Lung (tissue), 12 donors: ENCODE results near the gene FADS1. TPM values are rescaled to one million over a fixed set of nuclear protein-coding genes. Genes with fewer than 3 reads are reported as not detected.

Experiments
- ATAC-seq: fragments of 200-7000 bp; cut with Tn5 transposase; one replicate; pipeline ENCODE4 v1.9.1; 2020; ENCODE audit warnings: moderate number of reproducible peaks; ENCODE audit not compliant: insufficient read depth, low FRiP score
- DNase-seq, 3 donors: peaks; one replicate each; pipeline ENCODE4 v3.0.0-alpha.2; 2013 to 2017
- H3K27ac ChIP-seq, 2 donors: one replicate each; pipeline ENCODE4 v1.5.1; 2013; ENCODE audit warnings: mild to moderate bottlenecking in 2 of 2, moderate library complexity in 2 of 2, control low read depth in 1 of 2, inconsistent platforms in 1 of 2, low read depth in 1 of 2, low read length in 1 of 2
- H3K27me3 ChIP-seq, 3 donors: one replicate each; pipeline ENCODE4 v1.5.1; 2013; ENCODE audit warnings: low read length in 2 of 3; ENCODE audit not compliant: control insufficient read depth in 3 of 3, insufficient read depth in 3 of 3
- H3K36me3 ChIP-seq, 4 donors: one replicate each; pipeline ENCODE4 v1.5.1; 2013; ENCODE audit warnings: low read length in 4 of 4, mild to moderate bottlenecking in 1 of 4, moderate library complexity in 1 of 4; ENCODE audit not compliant: control insufficient read depth in 4 of 4, insufficient read depth in 4 of 4
- H3K4me1 ChIP-seq, 5 donors: one replicate each; pipeline ENCODE4 v1.5.1; 2013; ENCODE audit warnings: low read length in 5 of 5, mild to moderate bottlenecking in 2 of 5, moderate library complexity in 1 of 5; ENCODE audit not compliant: control insufficient read depth in 5 of 5, insufficient read depth in 5 of 5
- H3K4me3 ChIP-seq: one replicate; pipeline ENCODE4 v1.5.1; 2013; ENCODE audit warnings: mild to moderate bottlenecking, control low read depth, moderate library complexity
- H3K9ac ChIP-seq, 2 donors: one replicate each; pipeline ENCODE4 v1.5.1; 2013; ENCODE audit warnings: low read length in 2 of 2, control low read depth in 1 of 2; ENCODE audit not compliant: insufficient read depth in 1 of 2
- H3K9me3 ChIP-seq, 4 donors: one replicate each; pipeline ENCODE4 v1.5.1; 2013; ENCODE audit warnings: low read length in 3 of 4, mild to moderate bottlenecking in 1 of 4, moderate library complexity in 1 of 4; ENCODE audit not compliant: control insufficient read depth in 4 of 4, insufficient read depth in 3 of 4
- whole genome bisulfite sequencing, 2 donors: extraction: QIAGEN DNeasy Blood & Tissue Kit; methylation state at CpG; one replicate each; pipeline ENCODE4 v1.1.7; 2013; 5-methylcytosine and 5-hydroxymethylcytosine counted together
- polyA plus RNA-seq, 2 donors: library from polyadenylated mRNA; stranded (reverse); fragments of 200-250 nt; gene quantifications; one replicate each; pipeline ENCODE4 v1.2.1, GENCODE V29; 2013
- total RNA-seq, 2 donors: library from RNA; depleted of rRNA in 1 of 2; stranded (reverse); fragments of >200 nt in 1 of 2; gene quantifications; one replicate each; pipeline ENCODE4 v1.2.1, GENCODE V29; 2014 to 2021
- TF ChIP-seq, protein P1 (sequence below): IDR thresholded peaks from 2 replicates; pipeline ENCODE4 v1.5.1; 2012; ENCODE audit warnings: mild to moderate bottlenecking; ENCODE audit errors: control extremely low read depth, extremely low read depth
- donor health status: control.
- donor health status: control.
- donor health status: Bipolar disorder and iron deficiency.
- donor health status: healthy.
- donor health status: DM: yes; HTN: yes; CAD: no.

FADS1 gene
- total and polyA plus RNA-seq, 4 donors = 35.1 to 102 (median 45.0) TPM

DNA sequence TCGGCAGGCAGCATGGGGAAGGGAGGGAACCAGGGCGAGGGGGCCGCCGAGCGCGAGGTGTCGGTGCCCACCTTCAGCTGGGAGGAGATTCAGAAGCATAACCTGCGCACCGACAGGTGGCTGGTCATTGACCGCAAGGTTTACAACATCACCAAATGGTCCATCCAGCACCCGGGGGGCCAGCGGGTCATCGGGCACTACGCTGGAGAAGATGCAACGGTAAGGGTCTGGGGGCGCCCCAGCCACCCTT, 11.5 kb upstream of the FADS1 start:
- Histone ChIP-seq H3K9ac (peak overlapping the region in 1 of 2 donors; percentile 61), H3K4me3 (peak overlapping the region; percentile 54), H3K4me1 (peaks cover 0 to 28% (median 10%) of the 10 kb centered on the region in 5 donors), H3K36me3 (no peaks in the 10 kb centered on the region), H3K9me3 (peaks cover 0 to 1% (median 0%) of the 10 kb centered on the region in 4 donors), H3K27me3 (no peaks in the 10 kb centered on the region), H3K27ac (peak overlapping the region; percentile 27 to 87)
- TF ChIP-seq, protein P1, sequence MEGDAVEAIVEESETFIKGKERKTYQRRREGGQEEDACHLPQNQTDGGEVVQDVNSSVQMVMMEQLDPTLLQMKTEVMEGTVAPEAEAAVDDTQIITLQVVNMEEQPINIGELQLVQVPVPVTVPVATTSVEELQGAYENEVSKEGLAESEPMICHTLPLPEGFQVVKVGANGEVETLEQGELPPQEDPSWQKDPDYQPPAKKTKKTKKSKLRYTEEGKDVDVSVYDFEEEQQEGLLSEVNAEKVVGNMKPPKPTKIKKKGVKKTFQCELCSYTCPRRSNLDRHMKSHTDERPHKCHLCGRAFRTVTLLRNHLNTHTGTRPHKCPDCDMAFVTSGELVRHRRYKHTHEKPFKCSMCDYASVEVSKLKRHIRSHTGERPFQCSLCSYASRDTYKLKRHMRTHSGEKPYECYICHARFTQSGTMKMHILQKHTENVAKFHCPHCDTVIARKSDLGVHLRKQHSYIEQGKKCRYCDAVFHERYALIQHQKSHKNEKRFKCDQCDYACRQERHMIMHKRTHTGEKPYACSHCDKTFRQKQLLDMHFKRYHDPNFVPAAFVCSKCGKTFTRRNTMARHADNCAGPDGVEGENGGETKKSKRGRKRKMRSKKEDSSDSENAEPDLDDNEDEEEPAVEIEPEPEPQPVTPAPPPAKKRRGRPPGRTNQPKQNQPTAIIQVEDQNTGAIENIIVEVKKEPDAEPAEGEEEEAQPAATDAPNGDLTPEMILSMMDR = no peak
- WGBS, 2 donors = 0% methylated on average over 16 of the region's 16 CpGs
- no peak for ATAC-seq
- DNase-seq = no peak

DNA sequence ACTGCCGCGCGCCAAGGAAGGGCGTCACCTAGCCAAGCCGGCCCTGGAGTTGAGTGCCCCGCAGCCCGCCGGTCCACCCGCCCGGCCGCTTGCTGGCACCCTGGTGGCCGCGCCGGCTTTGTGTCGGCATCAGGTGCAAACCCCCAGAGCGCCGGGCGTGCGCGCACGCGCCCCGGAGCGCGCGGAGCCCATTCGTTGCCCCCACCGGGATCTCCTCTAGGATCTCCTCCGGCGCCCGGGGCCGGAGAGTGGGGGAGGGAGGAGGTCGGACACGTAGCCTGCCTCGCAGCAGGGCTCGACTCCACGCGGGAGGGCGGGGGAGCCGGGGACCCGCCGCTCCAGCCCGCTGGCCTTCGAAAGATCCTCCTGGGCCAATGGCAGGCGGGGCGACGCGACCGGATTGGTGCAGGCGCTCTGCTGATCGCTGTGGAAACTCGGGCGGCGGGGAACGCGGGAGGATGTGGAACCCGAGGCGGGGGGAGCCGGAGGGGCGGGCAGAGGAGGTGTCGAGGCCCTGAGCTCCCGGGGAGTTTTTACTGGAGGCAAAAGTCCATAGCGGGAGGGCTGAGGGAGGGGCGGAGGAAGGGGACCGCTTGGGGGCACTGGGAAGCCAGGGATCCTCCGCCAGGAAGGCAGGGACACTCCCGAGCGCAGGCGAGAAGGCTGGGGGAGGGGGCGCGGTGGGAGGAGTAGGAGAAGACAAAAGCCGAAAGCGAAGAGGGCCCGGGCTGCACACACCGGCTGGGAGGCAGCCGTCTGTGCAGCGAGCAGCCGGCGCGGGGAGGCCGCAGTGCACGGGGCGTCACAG, 11.0 kb upstream of the FADS1 start, which contains the start of gene FADS2:
TSS of gene FADS2 (plus strand) at position 730 of the 808 bp plus-strand sequence. CDS start 91 bp downstream, outside the sequence.
- Histone ChIP-seq H3K9ac (peak within 1 kb of the TSS in 1 of 2 donors; percentile 61), H3K9me3 (peaks cover 0 to 1% (median 0%) of the 10 kb centered on the region in 4 donors), H3K27me3 (no peaks in the 10 kb centered on the region), H3K4me3 (peak within 1 kb of the TSS; percentile 54), H3K4me1 (peaks cover 0 to 28% (median 10%) of the 10 kb centered on the region in 5 donors), H3K36me3 (no peaks in the 10 kb centered on the region), H3K27ac (peak within 1 kb of the TSS; percentile 87 to 90)
- TF ChIP-seq, protein P1 = no peak
- WGBS, 2 donors = 0 to 1% methylated on average over 83 of the region's 83 CpGs
- DNase-seq = peak; percentile 94 to 97 (median 95)
- peak; percentile 88 for ATAC-seq

DNA sequence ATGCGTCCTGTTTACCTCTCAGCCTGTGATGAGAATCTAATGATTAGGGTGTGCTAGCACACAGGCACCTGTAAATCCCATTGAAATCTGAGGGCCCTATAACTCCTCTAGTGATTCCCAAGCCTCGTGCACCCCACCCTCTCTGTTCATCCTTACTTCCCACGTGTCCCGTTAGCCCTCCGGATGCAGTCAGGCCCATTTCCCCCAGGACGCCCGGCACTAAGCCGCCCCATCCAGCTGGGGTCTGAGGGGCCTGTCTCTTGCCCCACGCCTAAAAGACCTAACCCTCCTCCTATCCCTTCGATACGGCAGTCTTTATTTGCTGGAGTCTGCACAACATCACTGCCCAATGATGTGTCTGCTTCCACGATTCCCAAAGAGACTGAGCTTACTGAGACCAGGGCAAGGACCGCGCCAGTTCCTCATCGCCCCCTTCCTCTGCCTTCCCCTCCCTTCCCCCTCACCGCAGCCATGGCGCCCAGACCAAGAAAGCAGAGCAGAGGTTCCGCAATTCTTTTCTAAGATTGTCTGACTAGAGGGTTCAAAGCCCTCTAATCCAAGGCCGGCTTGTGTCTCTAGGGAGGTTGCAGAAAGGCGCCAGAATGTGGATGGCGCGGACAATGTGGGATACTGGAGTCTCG, 10.2 kb upstream of the FADS1 start:
- TF ChIP-seq, protein P1 = no peak
- peaks cover 0 to 1% (median 0%) of the 10 kb centered on the region in 4 donors for H3K9me3 ChIP-seq
- H3K9ac ChIP-seq = peak overlapping the region in 1 of 2 donors; percentile 28
- WGBS, 2 donors = 15% methylated on average over 23 of the region's 23 CpGs
- DNase-seq (peak in 1 of 3 donors; percentile 48), ATAC-seq (no peak)
- H3K4me1 ChIP-seq = peaks cover 0 to 28% (median 10%) of the 10 kb centered on the region in 5 donors
- H3K27me3 ChIP-seq = no peaks in the 10 kb centered on the region
- H3K27ac ChIP-seq = peak overlapping the region; percentile 87 to 90
- no peaks in the 10 kb centered on the region for H3K36me3 ChIP-seq
- H3K4me3 ChIP-seq = peak overlapping the region; percentile 54
